H9 (cell line): ENCODE measurements around the gene KAT7. TPM values are rescaled to one million over a fixed set of nuclear protein-coding genes. Genes with fewer than 3 reads are reported as not detected.

Source experiments
- DNase-seq: peaks from one replicate; pipeline ENCODE4 v3.0.0-alpha.2; 2017
- H2AFZ ChIP-seq: one replicate; pipeline ENCODE4 v1.6.1; 2013; ENCODE audit warnings: mild to moderate bottlenecking, low read length, control low read depth, moderate library complexity
- H2AK5ac ChIP-seq: 2 replicates; pipeline ENCODE4 v1.6.1; 2013; ENCODE audit warnings: low read length, control low read depth, mixed read lengths; ENCODE audit not compliant: insufficient read length
- H2BK120ac ChIP-seq: one replicate; pipeline ENCODE4 v1.6.1; 2013; ENCODE audit warnings: low read depth, mild to moderate bottlenecking, low read length, control low read depth, inconsistent platforms; ENCODE audit not compliant: poor library complexity, severe bottlenecking
- H2BK12ac ChIP-seq: 2 replicates; pipeline ENCODE4 v1.6.1; 2013; ENCODE audit warnings: low read length, control low read depth, mixed read lengths, low read depth; ENCODE audit not compliant: insufficient read length
- H2BK15ac ChIP-seq: 2 replicates; pipeline ENCODE4 v1.6.1; 2013; ENCODE audit warnings: low read depth, low read length, control low read depth
- H2BK20ac ChIP-seq: one replicate; pipeline ENCODE4 v1.6.1; 2013; ENCODE audit warnings: low read depth, mild to moderate bottlenecking, low read length, control low read depth, inconsistent platforms; ENCODE audit not compliant: poor library complexity, severe bottlenecking
- H2BK5ac ChIP-seq: 2 replicates; pipeline ENCODE4 v1.6.1; 2013; ENCODE audit warnings: low read length, control low read depth, mixed read lengths; ENCODE audit not compliant: insufficient read length
- H3K14ac ChIP-seq: 2 replicates; pipeline ENCODE4 v1.6.1; 2013; ENCODE audit warnings: low read length, control low read depth; ENCODE audit not compliant: insufficient read depth
- H3K18ac ChIP-seq: 2 replicates; pipeline ENCODE4 v1.6.1; 2013; ENCODE audit warnings: low read depth, mild to moderate bottlenecking, mixed read lengths, low read length, control low read depth; ENCODE audit not compliant: insufficient read length
- H3K23ac ChIP-seq: 2 replicates; pipeline ENCODE4 v1.6.1; 2013; ENCODE audit warnings: low read length, control low read depth, mixed read lengths, low read depth; ENCODE audit not compliant: insufficient read length
- H3K23me2 ChIP-seq: 2 replicates; pipeline ENCODE4 v1.6.1; 2013; ENCODE audit warnings: low read depth, mild to moderate bottlenecking, mixed read lengths, low read length, control low read depth; ENCODE audit not compliant: insufficient read length, poor library complexity, severe bottlenecking
- H3K27ac ChIP-seq: 2 replicates; pipeline ENCODE4 v1.5.1; 2013; ENCODE audit warnings: low read length, control low read depth, mixed read lengths, low read depth; ENCODE audit not compliant: insufficient read length
- H3K27me3 ChIP-seq: 2 replicates; pipeline ENCODE4 v1.6.1; 2013; ENCODE audit warnings: low read length, control low read depth, inconsistent platforms; ENCODE audit not compliant: insufficient read depth
- H3K4ac ChIP-seq: 2 replicates; pipeline ENCODE4 v1.6.1; 2013; ENCODE audit warnings: low read depth, mild to moderate bottlenecking, control low read depth, inconsistent platforms, low read length, moderate library complexity
- H3K4me1 ChIP-seq: 2 replicates; pipeline ENCODE4 v1.6.1; 2013; ENCODE audit warnings: low read length, control low read depth, inconsistent platforms; ENCODE audit not compliant: insufficient read depth
- H3K4me2 ChIP-seq: 2 replicates; pipeline ENCODE4 v1.6.1; 2013; ENCODE audit warnings: low read length, control low read depth, mixed read lengths; ENCODE audit not compliant: insufficient read length, insufficient read depth
- H3K56ac ChIP-seq: 2 replicates; pipeline ENCODE4 v1.6.1; 2013; ENCODE audit warnings: low read depth, mild to moderate bottlenecking, mixed read lengths, low read length, control low read depth; ENCODE audit not compliant: insufficient read length
- H3K79me1 ChIP-seq: 2 replicates; pipeline ENCODE4 v1.6.1; 2013; ENCODE audit warnings: low read depth, mild to moderate bottlenecking, moderate library complexity, low read length, control low read depth, inconsistent platforms; ENCODE audit not compliant: insufficient read depth, poor library complexity, severe bottlenecking
- H3K79me2 ChIP-seq: 2 replicates; pipeline ENCODE4 v1.6.1; 2013; ENCODE audit warnings: low read length, control low read depth, inconsistent platforms; ENCODE audit not compliant: insufficient read depth
- H3K9ac ChIP-seq: 2 replicates; pipeline ENCODE4 v1.6.1; 2013; ENCODE audit warnings: low read length, control low read depth, mixed read lengths; ENCODE audit not compliant: insufficient read length; ENCODE audit errors: extremely low read depth
- H3K9me3 ChIP-seq: one replicate; pipeline ENCODE4 v1.6.1; 2013; ENCODE audit warnings: low read depth, low read length, inconsistent platforms; ENCODE audit not compliant: control insufficient read depth
- H3T11ph ChIP-seq: one replicate; pipeline ENCODE4 v1.6.1; 2013; ENCODE audit warnings: mild to moderate bottlenecking, low read length, control low read depth, inconsistent platforms
- H4K20me1 ChIP-seq: one replicate; pipeline ENCODE4 v1.6.1; 2013; ENCODE audit not compliant: control insufficient read depth, insufficient read length, insufficient read depth
- H4K5ac ChIP-seq: 2 replicates; pipeline ENCODE4 v1.6.1; 2013; ENCODE audit warnings: low read depth, mild to moderate bottlenecking, mixed read lengths, low read length, control low read depth; ENCODE audit not compliant: insufficient read length
- H4K8ac ChIP-seq: replicated peaks from 2 replicates; pipeline ENCODE4 v1.6.1; 2013; ENCODE audit warnings: low read length, control low read depth, mixed read lengths, low read depth; ENCODE audit not compliant: insufficient read length
- H4K91ac ChIP-seq: 2 replicates; pipeline ENCODE4 v1.6.1; 2013; ENCODE audit warnings: low read depth, mild to moderate bottlenecking, moderate library complexity, mixed read lengths, low read length, control low read depth; ENCODE audit not compliant: insufficient read length
- H3K27ac Mint-ChIP-seq, 3 experiments: 2 replicates in 2 of 3; 3 replicates in 1 of 3; pipeline ENCODE4 v1.8.0; 2020 to 2021; ENCODE audit warnings: mixed read lengths in 3 of 3, mild to moderate bottlenecking in 1 of 3, moderate library complexity in 1 of 3
- H3K27me3 Mint-ChIP-seq: 2 replicates; pipeline ENCODE4 v1.8.0; 2021; ENCODE audit warnings: low read depth, mild to moderate bottlenecking, moderate library complexity, mixed read lengths
- H3K36me3 Mint-ChIP-seq, 3 experiments: 2 replicates in 2 of 3; 3 replicates in 1 of 3; pipeline ENCODE4 v1.8.0; 2020 to 2021; ENCODE audit warnings: low read depth in 3 of 3, mixed read lengths in 3 of 3; ENCODE audit not compliant: insufficient read depth in 1 of 3
- H3K4me1 Mint-ChIP-seq, 2 experiments: 2 replicates each; pipeline ENCODE4 v1.8.0; 2020; ENCODE audit warnings: mixed read lengths in 2 of 2
- H3K4me3 Mint-ChIP-seq, 2 experiments: 2 replicates in 1 of 2; 3 replicates in 1 of 2; pipeline ENCODE4 v1.8.0; 2020 to 2021; ENCODE audit warnings: mild to moderate bottlenecking in 2 of 2, mixed read lengths in 2 of 2, moderate library complexity in 1 of 2
- H3K9me3 Mint-ChIP-seq, 2 experiments: 2 replicates in 1 of 2; 3 replicates in 1 of 2; pipeline ENCODE4 v1.8.0; 2020; ENCODE audit warnings: mild to moderate bottlenecking in 2 of 2, mixed read lengths in 2 of 2, moderate library complexity in 1 of 2
- CTCF ChIP-seq: fragments of 200-600 bp; sonication (generic); conservative IDR thresholded peaks from 3 replicates; pipeline ENCODE4 v1.8.0; 2021; ENCODE audit warnings: antibody characterized with exemption, mild to moderate bottlenecking
- WGBS: extraction: QIAGEN DNeasy Blood & Tissue Kit; methylation state at CpG from one replicate; pipeline ENCODE4 v1.1.7; 2013; ENCODE audit warnings: missing lambda C conversion rate, low lambda C conversion rate, mixed read lengths; ENCODE audit not compliant: insufficient read length; ENCODE audit errors: extremely low coverage; 5-methylcytosine and 5-hydroxymethylcytosine counted together
- total RNA-seq: library from RNA; stranded (reverse); gene quantifications from 2 replicates; pipeline ENCODE4 v1.2.1, GENCODE V29; 2021

Gene KAT7
- total RNA-seq, 1 experiment from 2014 or later: 93.1 TPM

- H3K4me3 Mint-ChIP-seq: peak overlapping the region in 1 of 2 experiments; percentile 83; a peak in 3 of 5 replicates
- H3K27me3 Mint-ChIP-seq: no peaks in the 10 kb centered on the region
These were observed 29.5 kb downstream of the KAT7 start for GRCh38 chr17:49817993-49818392.

More at GRCh38 chr17:49817993-49818392, 29.5 kb downstream of the KAT7 start:
- Histone ChIP-seq H2BK120ac (no peak overlapping the region), H3K79me2 (peaks cover 7% of the 10 kb centered on the region; the same call in 1 of the 2 replicates), H3K23me2 (no peaks in the 10 kb centered on the region), H3K18ac (no peak overlapping the region), H4K5ac (no peak overlapping the region), H3K27me3 (no peaks in the 10 kb centered on the region), H3T11ph (no peak overlapping the region), H4K8ac (no peak overlapping the region), H3K4me2 (no peak overlapping the region), H2AFZ (no peak overlapping the region), H3K4me1 (peaks cover 16% of the 10 kb centered on the region; the same call in 1 of the 2 replicates), H2BK20ac (no peak overlapping the region), H3K14ac (no peak overlapping the region), H3K23ac (no peak overlapping the region), H3K56ac (no peak overlapping the region), H3K27ac (no peak overlapping the region), H2AK5ac (no peak overlapping the region), H3K79me1 (peaks cover 5% of the 10 kb centered on the region), H2BK15ac (no peak overlapping the region), H3K4ac (no peak overlapping the region), H4K20me1 (no peaks in the 10 kb centered on the region), H2BK12ac (no peak overlapping the region), H3K9ac (no peak overlapping the region), H4K91ac (no peak overlapping the region), H3K9me3 (no peaks in the 10 kb centered on the region), H2BK5ac (no peak overlapping the region)
- Mint-ChIP-seq H3K9me3 (no peaks in the 10 kb centered on the region), H3K36me3 (peaks cover 46 to 67% (median 58%) of the 10 kb centered on the region in 3 experiments; a peak in 6 of 7 replicates), H3K4me1 (peaks cover 71% of the 10 kb centered on the region in 2 experiments), H3K27ac (peak overlapping the region; percentile 40 to 90 (median 73); a peak in 4 of 7 replicates)
- WGBS: no CpG with 5 or more reads among the region's 4 CpGs
- no peak for DNase-seq
- no peak for TF ChIP-seq CTCF
